ENCODE data around the gene ZNF268.

ZNF268 gene

DNA sequence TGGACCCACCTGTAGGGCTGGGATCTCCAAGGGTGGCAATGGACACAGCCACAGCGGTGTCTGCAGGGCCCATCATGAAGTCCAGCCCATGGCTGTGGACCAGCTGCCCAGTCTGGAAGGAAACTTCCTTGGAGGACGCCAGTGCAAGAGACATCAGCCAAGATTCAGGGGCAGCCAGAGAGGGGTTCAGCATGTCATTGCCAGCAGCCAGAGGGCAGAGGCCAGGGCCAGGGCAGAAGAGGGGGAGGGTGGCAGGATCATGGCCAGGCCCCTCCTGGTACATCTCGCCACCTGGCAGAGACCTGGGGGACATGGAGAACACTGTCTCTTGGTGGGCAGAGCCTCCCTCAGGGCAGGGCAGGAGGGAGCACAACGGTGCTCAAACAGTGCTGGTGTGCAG lies 44.2 kb downstream of the ZNF268 start:
- H3K4me3 ChIP-seq (ENCODE audit: low read length): no peak overlapping the region
- TF ChIP-seq, protein P1, sequence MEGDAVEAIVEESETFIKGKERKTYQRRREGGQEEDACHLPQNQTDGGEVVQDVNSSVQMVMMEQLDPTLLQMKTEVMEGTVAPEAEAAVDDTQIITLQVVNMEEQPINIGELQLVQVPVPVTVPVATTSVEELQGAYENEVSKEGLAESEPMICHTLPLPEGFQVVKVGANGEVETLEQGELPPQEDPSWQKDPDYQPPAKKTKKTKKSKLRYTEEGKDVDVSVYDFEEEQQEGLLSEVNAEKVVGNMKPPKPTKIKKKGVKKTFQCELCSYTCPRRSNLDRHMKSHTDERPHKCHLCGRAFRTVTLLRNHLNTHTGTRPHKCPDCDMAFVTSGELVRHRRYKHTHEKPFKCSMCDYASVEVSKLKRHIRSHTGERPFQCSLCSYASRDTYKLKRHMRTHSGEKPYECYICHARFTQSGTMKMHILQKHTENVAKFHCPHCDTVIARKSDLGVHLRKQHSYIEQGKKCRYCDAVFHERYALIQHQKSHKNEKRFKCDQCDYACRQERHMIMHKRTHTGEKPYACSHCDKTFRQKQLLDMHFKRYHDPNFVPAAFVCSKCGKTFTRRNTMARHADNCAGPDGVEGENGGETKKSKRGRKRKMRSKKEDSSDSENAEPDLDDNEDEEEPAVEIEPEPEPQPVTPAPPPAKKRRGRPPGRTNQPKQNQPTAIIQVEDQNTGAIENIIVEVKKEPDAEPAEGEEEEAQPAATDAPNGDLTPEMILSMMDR (conservative IDR thresholded peaks at IDR 0.05; ENCODE audit: low read length): no peak
- DNase-seq (ENCODE audit: low read depth): no peak

DNA sequence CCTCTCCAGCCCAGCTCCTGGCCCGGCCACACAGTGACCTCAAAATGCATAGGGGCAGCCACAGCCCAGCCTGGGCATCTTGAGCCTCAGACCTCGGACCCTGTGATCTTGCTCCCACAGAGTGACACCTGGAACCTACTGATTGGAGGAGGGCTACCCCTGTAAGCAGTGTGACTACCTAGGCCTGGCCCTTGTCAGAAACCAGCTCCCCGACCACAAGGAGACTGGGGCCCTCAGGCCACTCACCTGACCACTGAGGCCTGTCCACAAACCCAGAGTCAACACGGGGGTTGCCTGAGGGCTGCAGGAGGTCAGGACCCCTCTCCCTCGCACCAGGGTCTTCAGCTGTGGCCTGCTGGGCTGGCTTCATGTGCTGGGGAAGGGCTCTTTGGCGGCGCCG lies 45.4 kb downstream of the ZNF268 start:
- no peak for DNase-seq (ENCODE audit: low read depth)
- no peak overlapping the region for H3K4me3 ChIP-seq (ENCODE audit: low read length)
- TF ChIP-seq, protein P1 (conservative IDR thresholded peaks at IDR 0.05; ENCODE audit: low read length): no peak

DNA sequence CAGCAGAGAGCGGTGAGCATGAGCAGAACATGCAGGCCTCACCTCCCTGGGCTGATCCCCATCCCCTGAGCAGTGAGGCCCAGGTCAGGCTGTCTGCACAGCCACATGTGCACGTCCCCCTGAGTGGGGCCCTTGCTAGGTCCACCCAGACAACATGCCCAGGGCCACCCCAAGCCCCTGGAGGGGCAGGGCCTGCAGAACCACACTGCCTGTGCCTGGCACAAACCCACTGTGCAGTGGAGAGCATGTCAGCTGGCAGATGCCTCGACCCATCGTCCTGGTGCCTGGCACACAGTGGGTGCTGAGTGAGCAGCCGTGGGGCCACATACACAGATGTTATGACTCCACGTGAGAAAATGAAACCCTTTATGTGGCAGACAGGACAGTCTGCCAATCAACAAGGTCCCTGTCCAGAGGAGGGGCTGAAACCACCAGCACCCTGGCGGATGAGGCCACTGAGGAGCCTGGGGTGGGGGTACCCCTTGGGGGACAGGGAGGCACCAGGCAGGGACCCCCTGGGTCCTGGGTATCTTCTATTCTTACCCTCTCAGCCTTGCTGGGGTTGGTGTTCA lies 46.1 kb downstream of the ZNF268 start:
- no peak overlapping the region for H3K4me3 ChIP-seq (ENCODE audit: low read length)
- DNase-seq (ENCODE audit: low read depth): no peak
- TF ChIP-seq, protein P1 (conservative IDR thresholded peaks at IDR 0.05; ENCODE audit: low read length): no peak

DNA sequence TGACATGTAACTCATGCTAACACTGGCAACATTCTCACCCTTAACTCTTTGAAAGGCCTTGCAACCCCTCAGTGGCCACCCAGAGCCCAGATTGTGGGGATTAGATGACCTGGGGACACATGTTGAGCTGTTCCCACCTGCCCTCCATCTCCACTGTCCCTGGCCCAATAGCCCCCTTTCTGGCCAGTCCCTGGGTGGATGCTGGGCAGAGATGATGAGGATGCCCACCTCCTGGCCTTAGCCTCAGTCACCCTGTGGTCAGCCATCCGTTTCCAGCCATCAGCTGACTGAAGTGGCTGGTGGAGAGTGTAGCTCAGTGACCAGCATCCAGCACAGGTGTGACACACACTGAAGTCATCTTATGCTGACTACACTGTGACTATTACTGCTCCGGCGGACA lies 49.7 kb downstream of the ZNF268 start:
- TF ChIP-seq, protein P1 (conservative IDR thresholded peaks at IDR 0.05; ENCODE audit: low read length): no peak
- no peak overlapping the region for H3K4me3 ChIP-seq (ENCODE audit: low read length)
- DNase-seq (ENCODE audit: low read depth): no peak

DNA sequence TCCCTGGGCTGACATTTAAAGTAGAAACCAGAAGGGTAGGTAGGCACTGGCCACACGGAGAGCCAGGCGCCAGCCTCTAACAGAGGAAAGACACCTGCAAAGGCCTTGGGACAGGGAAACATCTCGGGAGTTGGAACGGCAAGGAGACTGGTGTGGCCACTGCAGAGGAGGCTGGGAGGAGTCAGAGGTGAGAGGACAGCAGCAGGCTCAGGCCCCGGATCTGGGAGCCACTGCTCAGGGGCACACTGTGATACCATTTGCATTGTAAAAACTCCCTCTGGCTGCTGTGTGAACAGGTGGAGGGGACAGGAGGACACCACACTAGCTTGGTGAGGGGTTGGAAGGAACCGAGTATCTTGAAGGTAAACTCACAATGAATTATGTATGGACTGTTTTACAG lies 51.7 kb downstream of the ZNF268 start:
- TF ChIP-seq, protein P1 (conservative IDR thresholded peaks at IDR 0.05; ENCODE audit: low read length): no peak
- no peak for DNase-seq (ENCODE audit: low read depth)
- no peak overlapping the region for H3K4me3 ChIP-seq (ENCODE audit: low read length)

DNA sequence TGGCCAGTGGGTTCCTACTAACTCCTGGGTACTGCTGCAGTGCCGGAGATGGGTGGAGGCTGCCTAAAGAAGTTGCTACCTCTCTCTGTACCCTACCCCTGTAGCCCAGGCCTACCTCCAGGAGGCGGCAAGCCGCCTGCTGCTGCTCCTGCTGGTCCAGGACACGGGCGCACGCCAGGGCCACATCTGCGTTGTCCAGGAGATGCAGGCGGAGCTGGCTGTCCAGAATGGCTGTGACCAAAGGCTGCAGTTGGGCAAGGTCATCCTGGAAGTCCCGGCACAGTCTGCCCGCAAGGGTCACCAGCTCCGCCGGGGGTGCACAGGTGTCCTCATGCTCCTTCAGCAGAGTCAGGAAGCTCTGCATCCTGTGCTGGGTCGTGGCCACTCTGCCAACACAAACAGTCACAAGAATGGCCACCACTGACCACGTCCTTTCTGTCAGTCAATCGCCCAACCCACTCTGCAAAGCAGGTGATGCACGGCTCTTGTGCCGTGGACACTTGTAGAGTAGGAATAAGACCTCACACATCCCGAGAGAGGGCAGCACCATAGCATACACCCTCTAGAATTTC lies 52.8 kb downstream of the ZNF268 start:
- H3K4me3 ChIP-seq (ENCODE audit: low read length): no peak overlapping the region
- no peak for DNase-seq (ENCODE audit: low read depth)
- TF ChIP-seq, protein P1 (conservative IDR thresholded peaks at IDR 0.05; ENCODE audit: low read length): no peak

DNA sequence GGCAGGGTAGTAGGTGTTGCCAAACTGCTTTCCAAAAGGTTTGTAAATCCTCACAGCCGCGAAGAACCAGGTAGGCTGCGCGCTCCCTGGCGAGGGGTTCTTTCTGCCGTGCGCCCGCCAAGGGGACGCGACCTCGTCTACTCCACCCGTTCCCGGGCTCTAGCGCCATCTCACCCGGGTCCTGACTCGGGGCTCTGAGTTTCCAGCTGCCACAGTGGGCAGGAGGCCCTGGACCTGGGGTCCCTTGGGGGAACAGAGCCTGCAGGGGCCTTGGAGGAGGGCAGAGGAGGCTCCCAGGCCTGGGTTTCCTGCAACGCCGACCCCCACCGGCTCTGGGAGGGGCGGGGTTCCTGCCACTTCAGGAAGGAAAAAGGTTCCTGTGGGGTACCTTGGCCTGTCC lies 53.7 kb downstream of the ZNF268 start:
- no peak for DNase-seq (ENCODE audit: low read depth)
- TF ChIP-seq, protein P1 (conservative IDR thresholded peaks at IDR 0.05; ENCODE audit: low read length): no peak
- H3K4me3 ChIP-seq (ENCODE audit: low read length): no peak overlapping the region

All from AG10803 (cell line).